Panc1 (cell line): ENCODE measurements around the gene PKMYT1. TPM values are rescaled to one million over a fixed set of nuclear protein-coding genes. Genes with fewer than 3 reads are reported as not detected.

Experiments used
- ATAC-seq: fragments of 200-7000 bp; cut with Tn5 transposase; 2 replicates; pipeline ENCODE4 v1.9.1; 2020; ENCODE audit warnings: mild to moderate bottlenecking, moderate library complexity
- BruUV-seq: library from RNA; stranded (reverse); fragments of 400-500 nt; replicated peaks from 2 replicates; lab custom pipeline; 2021; lab: Mats Ljungman, UMichigan
- CTCF ChIA-PET: fragments of 300-600 bp; sonication (Branson Sonifier 250); formaldehyde crosslinking; loops from one replicate; lab custom pipeline; 2022; ENCODE audit warnings: antibody characterized with exemption; lab: Charles Lee
- POLR2A ChIA-PET: fragments of 300-600 bp; sonication (Branson Sonifier 250); formaldehyde crosslinking; loops from one replicate; lab custom pipeline; 2022; ENCODE audit warnings: antibody characterized with exemption; lab: Charles Lee
- DNase-seq: peaks from one replicate; pipeline ENCODE4 v3.0.0-alpha.2; 2010; ENCODE audit warnings: low read depth, low spot score
- H3K27ac ChIP-seq: 2 replicates; pipeline ENCODE4 v1.5.1; 2011; ENCODE audit warnings: mild to moderate bottlenecking, low read length, inconsistent platforms
- H3K27me3 ChIP-seq: fragments of 200-500 bp; sonication (Bioruptor generic); 2 replicates; pipeline ENCODE4 v1.6.0; 2014; ENCODE audit warnings: low read length, inconsistent platforms; ENCODE audit not compliant: control insufficient read depth, insufficient read depth
- H3K36me3 ChIP-seq: fragments of 200-500 bp; sonication (Bioruptor generic); 2 replicates; pipeline ENCODE4 v1.5.1; 2014; ENCODE audit warnings: inconsistent platforms, mild to moderate bottlenecking, low read length, moderate library complexity; ENCODE audit not compliant: control insufficient read depth, insufficient read depth
- H3K4me1 ChIP-seq: 2 replicates; pipeline ENCODE4 v1.5.1; 2011; ENCODE audit warnings: inconsistent platforms, mild to moderate bottlenecking, low read length, moderate library complexity; ENCODE audit not compliant: control insufficient read depth, insufficient read depth
- H3K4me3 ChIP-seq, 2 experiments: 2 replicates each; pipeline ENCODE4 v1.5.1; 2011 to 2012; ENCODE audit warnings: low read depth in 2 of 2, low read length in 2 of 2, mild to moderate bottlenecking in 2 of 2, inconsistent platforms in 1 of 2, moderate library complexity in 1 of 2
- H3K9me3 ChIP-seq: fragments of 200-500 bp; sonication (Bioruptor generic); 2 replicates; pipeline ENCODE4 v1.5.1; 2014; ENCODE audit warnings: low read depth, mild to moderate bottlenecking, inconsistent platforms, low read length, moderate library complexity; ENCODE audit not compliant: control insufficient read depth, insufficient read depth
- CTCF ChIP-seq: fragments of 450-650 bp; IDR thresholded peaks from 2 replicates; pipeline ENCODE4 v1.5.1; 2017; ENCODE audit warnings: mild to moderate bottlenecking
- POLR2AphosphoS5 ChIP-seq: IDR thresholded peaks from 2 replicates; pipeline ENCODE4 v1.6.1; 2012; ENCODE audit warnings: mild to moderate bottlenecking, low read depth, low read length, moderate library complexity
- REST ChIP-seq, 2 experiments: IDR thresholded peaks; 2 replicates each; pipeline ENCODE4 v1.6.1; 2011 to 2012; ENCODE audit warnings: low read depth in 2 of 2, control low read depth in 1 of 2, low read length in 1 of 2, mild to moderate bottlenecking in 1 of 2, moderate library complexity in 1 of 2; ENCODE audit not compliant: insufficient read depth in 1 of 2
- SIN3A ChIP-seq: IDR thresholded peaks from 2 replicates; pipeline ENCODE4 v1.6.1; 2012; ENCODE audit warnings: low read depth, mild to moderate bottlenecking, low read length, moderate library complexity, borderline replicate concordance; ENCODE audit not compliant: insufficient read depth
- TCF7L2 ChIP-seq: IDR thresholded peaks from 2 replicates; pipeline ENCODE4 v1.6.1; 2011; ENCODE audit warnings: mild to moderate bottlenecking, low read depth, low read length, inconsistent platforms
- in situ Hi-C: cut with HindIII; loops from 2 replicates; pipeline ENCODE4 v1.10.0; 2016; ENCODE audit warnings: low sequenced_read_pairs, low pct_unique_long_range_greater_than_20kb
- intact Hi-C: fragments of 100-400 bp; cut with micrococcal nuclease; formaldehyde crosslinking; loops from one replicate; pipeline ENCODE4 v1.10.0; 2022; ENCODE audit not compliant: unreplicated experiment
- total RNA-seq: library from RNA; stranded (reverse); gene quantifications from one replicate; pipeline ENCODE4 v1.2.1, GENCODE V29; 2021; ENCODE audit not compliant: unreplicated experiment

PKMYT1 gene
- total RNA-seq, 1 experiment from 2014 or later, result 105 TPM

- TF ChIP-seq TCF7L2, result no peak
- no peak for TF ChIP-seq SIN3A
- TF ChIP-seq POLR2AphosphoS5, result no peak
- TF ChIP-seq CTCF, result no peak
- no peak for TF ChIP-seq REST (IDR thresholded peaks at IDR 0.05; ENCODE audit: insufficient read depth in 1 of 2, low read depth in 2 of 2, low read length in 1 of 2)
- Histone ChIP-seq H3K4me1 (peaks cover 22% of the 10 kb centered on the region), H3K36me3 (no peaks in the 10 kb centered on the region; the same call in 1 of the 2 replicates), H3K4me3 (no peak overlapping the region), H3K9me3 (no peaks in the 10 kb centered on the region), H3K27me3 (no peaks in the 10 kb centered on the region), H3K27ac (no peak overlapping the region)
- ATAC-seq, result no peak
- DNase-seq, result no peak
- CTCF ChIA-PET, result interaction anchor here (0.7 to 1.4 kb wide), 2 partner anchors 30 to 33 kb away, joined by 3 to 11 read pairs; no protein-coding TSS in a partner anchor
- in situ Hi-C loops, result no loop called here
- POLR2A ChIA-PET, result no interaction called here
- no TSS peak for BruUV-seq
- intact Hi-C loops, result no loop called here
These were observed 19.8 kb downstream of the PKMYT1 start for GRCh38 chr16:2960183-2961010.

GRCh38 chr16:2959206-2959605, 21.0 kb downstream of the PKMYT1 start:
- no peaks in the 10 kb centered on the region for H3K27me3 ChIP-seq
- in situ Hi-C loops, result no loop called here
- H3K36me3 ChIP-seq, result no peaks in the 10 kb centered on the region; the same call in 1 of the 2 replicates

More at GRCh38 chr16:2959206-2959605, 21.0 kb downstream of the PKMYT1 start:
- POLR2A ChIA-PET, result no interaction called here
- no peak overlapping the region for H3K27ac ChIP-seq
- CTCF ChIA-PET, result interaction anchor here (0.6 to 1.4 kb wide), 2 partner anchors 14 to 32 kb away, joined by 3 to 6 read pairs; no protein-coding TSS in a partner anchor
- intact Hi-C loops, result no loop called here
- H3K4me3 ChIP-seq, result no peak overlapping the region
- H3K9me3 ChIP-seq, result no peaks in the 10 kb centered on the region
- peaks cover 22% of the 10 kb centered on the region for H3K4me1 ChIP-seq
- TF ChIP-seq TCF7L2, result no peak
- no peak for TF ChIP-seq SIN3A
- no peak for TF ChIP-seq POLR2AphosphoS5
- no peak for TF ChIP-seq CTCF
- no peak for TF ChIP-seq REST (IDR thresholded peaks at IDR 0.05; ENCODE audit: insufficient read depth in 1 of 2, low read depth in 2 of 2, low read length in 1 of 2)
- no TSS peak for BruUV-seq
- DNase-seq (no peak), ATAC-seq (no peak)
